GM20431 (cell line): Measurements from ENCODE around the gene SNUPN.

Experiments
- in situ Hi-C: fragments of 300-500 bp; cut with MseI, MboI; formaldehyde crosslinking; loops from one replicate; pipeline ENCODE4 v1.15.0; 2020; ENCODE audit warnings: low sequenced_read_pairs; ENCODE audit not compliant: unreplicated experiment

SNUPN gene

DNA sequence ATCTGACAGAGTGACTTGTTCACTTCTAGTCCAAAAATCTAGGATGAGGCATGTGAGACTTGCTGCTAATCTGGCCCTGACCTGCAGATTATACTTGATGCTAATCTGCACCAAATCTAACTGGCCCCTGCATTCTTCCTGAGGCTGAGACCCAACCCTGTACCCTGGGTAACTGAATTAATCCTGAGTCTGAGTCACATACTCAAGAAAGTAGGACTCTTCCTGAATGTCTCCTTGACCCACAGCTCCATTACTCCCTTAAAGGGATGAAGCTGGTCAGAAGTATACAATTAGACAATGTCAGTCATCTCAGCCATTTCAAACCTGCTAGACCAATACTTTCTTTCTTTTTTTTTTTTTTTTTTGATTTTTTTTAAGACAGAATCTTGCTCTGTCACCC, 71.9 kb downstream of the SNUPN start:
- in situ Hi-C loops = no loop called here

- in situ Hi-C loops = no loop called here
Measured at GRCh38 chr15:75551091-75551490, 74.4 kb downstream of the SNUPN start.
